DMS79 (cell line): Measurements from ENCODE around the gene TAF15.

Source experiments
- DNase-seq: peaks from one replicate; lab custom pipeline; 2025; lab: John Stamatoyannopoulos, UW

The TAF15 gene

GRCh38 chr17:35821308-35821707 is 12.0 kb downstream of the TAF15 start:
- DNase-seq, result no peak

GRCh38 chr17:35825206-35825605 is 15.9 kb downstream of the TAF15 start:
- DNase-seq, result no peak

- DNase-seq, result no peak
Observed at GRCh38 chr17:35841101-35841500, 31.8 kb downstream of the TAF15 start.

- DNase-seq, result no peak
Observed at GRCh38 chr17:35841505-35841904, 32.2 kb downstream of the TAF15 start.

- DNase-seq, result no peak
Observed at GRCh38 chr17:35842239-35842638, 33.0 kb downstream of the TAF15 start.

- no peak for DNase-seq
Observed at GRCh38 chr17:35843698-35844097, 34.4 kb downstream of the TAF15 start.

- DNase-seq, result no peak
Observed at GRCh38 chr17:35844547-35844946, 35.3 kb downstream of the TAF15 start.

- no peak for DNase-seq
Observed at GRCh38 chr17:35846055-35846809, 36.9 kb downstream of the TAF15 start.

GRCh38 chr17:35847006-35847405 is 37.7 kb downstream of the TAF15 start:
- no peak for DNase-seq

GRCh38 chr17:35847633-35848373 is 38.5 kb downstream of the TAF15 start:
- no peak for DNase-seq

- DNase-seq, result peak; percentile 54
Observed at GRCh38 chr17:35849469-35850348, 40.4 kb downstream of the TAF15 start.

- no peak for DNase-seq
Observed at GRCh38 chr17:35855965-35856364, 46.7 kb downstream of the TAF15 start.

- DNase-seq, result no peak
Observed at GRCh38 chr17:35856603-35857002, 47.3 kb downstream of the TAF15 start.

GRCh38 chr17:35864853-35865252 is 55.6 kb downstream of the TAF15 start:
- DNase-seq, result no peak

GRCh38 chr17:35865412-35866340 is 56.4 kb downstream of the TAF15 start:
- DNase-seq, result peak; percentile 45

- DNase-seq, result peak; percentile 37
Observed at GRCh38 chr17:35866341-35866950, 57.2 kb downstream of the TAF15 start.

- DNase-seq, result no peak
Observed at GRCh38 chr17:35867574-35867973, 58.3 kb downstream of the TAF15 start.

GRCh38 chr17:35868737-35869136 is 59.5 kb downstream of the TAF15 start, which contains the start of gene HEATR9:
Gene HEATR9, minus strand, starts transcription at chr17:35868891. Its CDS starts 149 bp downstream, at chr17:35868742.
- DNase-seq, result no peak

- DNase-seq, result no peak
Observed at GRCh38 chr17:35870906-35871819, 61.9 kb downstream of the TAF15 start.
